Activated effector memory CD4-positive, alpha-beta T cell treated with anti-CD3 and anti-CD28 coated beads, Interleukin-2, amount 50 U/mL, for 16 hours (primary cell): ENCODE data around the gene SEMG2.
A peak's percentile ranks its signal among the peaks of the same experiment; 100 is the strongest.

ENCODE experiments used
- DNase-seq: peaks from one replicate; pipeline ENCODE4 v3.0.0-alpha.2; 2020

The SEMG2 gene

GRCh38 chr20:45221076-45221475 is at the start of gene SEMG2:
TSS of gene SEMG2 (plus strand) at chr20:45221373. CDS start at chr20:45221390, 17 bp downstream.
- DNase-seq = no peak

- DNase-seq = no peak
Measured at GRCh38 chr20:45173522-45173921, 47.7 kb upstream of the SEMG2 start.

- DNase-seq = no peak
Measured at GRCh38 chr20:45174434-45175364, 46.5 kb upstream of the SEMG2 start, which contains the start of gene PI3. TSS of gene PI3 (plus strand) at chr20:45174902. CDS start at chr20:45174923, 21 bp downstream.

- no peak for DNase-seq
Measured at GRCh38 chr20:45176526-45177267, 44.5 kb upstream of the SEMG2 start.

GRCh38 chr20:45179166-45179565 is 42.0 kb upstream of the SEMG2 start:
- no peak for DNase-seq

GRCh38 chr20:45181639-45182038 is 39.5 kb upstream of the SEMG2 start:
- no peak for DNase-seq

- no peak for DNase-seq
Measured at GRCh38 chr20:45183084-45183483, 38.1 kb upstream of the SEMG2 start.

- DNase-seq = no peak
Measured at GRCh38 chr20:45187693-45188092, 33.5 kb upstream of the SEMG2 start.

GRCh38 chr20:45189067-45189609 is 32.0 kb upstream of the SEMG2 start:
- DNase-seq = no peak

GRCh38 chr20:45189861-45190260 is 31.3 kb upstream of the SEMG2 start:
- DNase-seq = no peak

- DNase-seq = no peak
Measured at GRCh38 chr20:45191926-45192325, 29.2 kb upstream of the SEMG2 start.

GRCh38 chr20:45193331-45193730 is 27.8 kb upstream of the SEMG2 start:
- no peak for DNase-seq

GRCh38 chr20:45206725-45207124 is 14.4 kb upstream of the SEMG2 start, which contains the start of gene SEMG1:
TSS of gene SEMG1 (plus strand) at chr20:45207033. CDS start at chr20:45207054, 21 bp downstream.
- no peak for DNase-seq

- no peak for DNase-seq
Measured at GRCh38 chr20:45209924-45210323, 11.2 kb upstream of the SEMG2 start.

- DNase-seq = no peak
Measured at GRCh38 chr20:45211569-45212474, 9.4 kb upstream of the SEMG2 start.

GRCh38 chr20:45212836-45213235 is 8.3 kb upstream of the SEMG2 start:
- no peak for DNase-seq

- DNase-seq = no peak
Measured at GRCh38 chr20:45218124-45218523, 3.0 kb upstream of the SEMG2 start.

GRCh38 chr20:45218636-45219035 is 2.5 kb upstream of the SEMG2 start:
- DNase-seq = no peak

GRCh38 chr20:45223136-45223535 is 2.0 kb downstream of the SEMG2 start:
- no peak for DNase-seq

GRCh38 chr20:45226287-45226686 is 5.1 kb downstream of the SEMG2 start:
- DNase-seq = no peak

- peak; percentile 74 for DNase-seq
Measured at GRCh38 chr20:45229264-45230056, 8.3 kb downstream of the SEMG2 start.
